Hippocampal formation (tissue), 2 donors: ENCODE data around the gene WBP1L.

Experiments
- DNase-seq, 2 donors: peaks; one replicate each; lab custom pipeline; 2025; lab: John Stamatoyannopoulos, UW

WBP1L gene

GRCh38 chr10:102779680-102780526, 36.2 kb downstream of the WBP1L start:
- no peak for DNase-seq

GRCh38 chr10:102780527-102780808, 36.7 kb downstream of the WBP1L start:
- DNase-seq, result no peak

- no peak for DNase-seq
These were observed 37.6 kb downstream of the WBP1L start for GRCh38 chr10:102781090-102781920.

GRCh38 chr10:102781921-102782557, 38.3 kb downstream of the WBP1L start:
- no peak for DNase-seq

GRCh38 chr10:102782673-102783551, 39.2 kb downstream of the WBP1L start:
- DNase-seq, result no peak

- no peak for DNase-seq
These were observed 39.8 kb downstream of the WBP1L start for GRCh38 chr10:102783568-102783967.

GRCh38 chr10:102785818-102786217, 42.1 kb downstream of the WBP1L start:
- DNase-seq, result no peak

GRCh38 chr10:102791754-102792395, 48.1 kb downstream of the WBP1L start:
- DNase-seq, result no peak

- no peak for DNase-seq
These were observed 52.0 kb downstream of the WBP1L start for GRCh38 chr10:102795453-102796406.

GRCh38 chr10:102796407-102797176, 52.8 kb downstream of the WBP1L start:
- peak; percentile 77 for DNase-seq

GRCh38 chr10:102799691-102800471, 56.1 kb downstream of the WBP1L start:
- DNase-seq, result no peak

- no peak for DNase-seq
These were observed 57.0 kb downstream of the WBP1L start for GRCh38 chr10:102800611-102801335.

GRCh38 chr10:102801496-102801895, 57.7 kb downstream of the WBP1L start:
- DNase-seq, result no peak

- DNase-seq, result no peak
These were observed 58.2 kb downstream of the WBP1L start for GRCh38 chr10:102801978-102802377.

GRCh38 chr10:102802920-102803534, 59.3 kb downstream of the WBP1L start:
- DNase-seq, result no peak

GRCh38 chr10:102804382-102805055, 60.8 kb downstream of the WBP1L start:
- DNase-seq, result no peak

- no peak for DNase-seq
These were observed 64.6 kb downstream of the WBP1L start for GRCh38 chr10:102808380-102808779.
